ENCODE results near the gene TNPO1. TPM values are rescaled to one million over a fixed set of nuclear protein-coding genes. Genes with fewer than 3 reads are reported as not detected.

TNPO1 gene
- total RNA-seq, 1 experiment from 2014 or later: 148 TPM

DNA sequence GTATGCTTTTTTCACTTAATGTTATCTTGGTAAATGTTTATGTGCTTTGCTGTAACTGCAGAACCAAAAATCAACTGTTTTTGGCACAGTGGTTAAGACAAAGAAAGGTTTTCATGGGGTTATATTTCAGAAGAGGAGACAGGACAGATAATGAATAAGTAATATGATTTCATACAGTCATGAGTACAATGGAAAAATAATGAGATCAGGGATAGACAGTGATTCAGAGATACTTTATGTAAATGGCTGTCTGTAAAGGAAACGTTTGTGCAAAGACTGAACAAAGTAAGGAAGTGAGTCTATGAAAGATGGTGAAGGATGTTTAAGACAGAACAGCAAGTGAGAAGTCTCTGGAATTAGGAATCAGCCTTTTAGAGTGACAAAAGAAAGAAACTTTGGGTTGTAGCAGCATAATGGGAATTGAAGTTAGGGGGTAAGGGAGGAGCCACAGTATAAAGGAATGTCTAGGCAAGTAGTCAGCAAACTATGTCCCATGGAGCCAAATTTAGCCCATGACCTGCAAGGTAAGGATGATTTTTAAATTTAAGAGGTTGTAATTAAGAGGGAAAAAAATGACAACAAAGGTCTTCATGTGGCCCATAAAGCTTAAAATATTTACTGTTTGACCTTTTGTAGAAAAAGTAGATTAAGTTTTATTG, 55.0 kb downstream of the TNPO1 start:
- no peaks in the 10 kb centered on the region for H3K27me3 ChIP-seq (replicated peaks; ENCODE audit: control insufficient read depth, insufficient read depth, low read length)
- H3K4me3 ChIP-seq (ENCODE audit: low read depth, low read length): no peak overlapping the region
- TF ChIP-seq, protein P1, sequence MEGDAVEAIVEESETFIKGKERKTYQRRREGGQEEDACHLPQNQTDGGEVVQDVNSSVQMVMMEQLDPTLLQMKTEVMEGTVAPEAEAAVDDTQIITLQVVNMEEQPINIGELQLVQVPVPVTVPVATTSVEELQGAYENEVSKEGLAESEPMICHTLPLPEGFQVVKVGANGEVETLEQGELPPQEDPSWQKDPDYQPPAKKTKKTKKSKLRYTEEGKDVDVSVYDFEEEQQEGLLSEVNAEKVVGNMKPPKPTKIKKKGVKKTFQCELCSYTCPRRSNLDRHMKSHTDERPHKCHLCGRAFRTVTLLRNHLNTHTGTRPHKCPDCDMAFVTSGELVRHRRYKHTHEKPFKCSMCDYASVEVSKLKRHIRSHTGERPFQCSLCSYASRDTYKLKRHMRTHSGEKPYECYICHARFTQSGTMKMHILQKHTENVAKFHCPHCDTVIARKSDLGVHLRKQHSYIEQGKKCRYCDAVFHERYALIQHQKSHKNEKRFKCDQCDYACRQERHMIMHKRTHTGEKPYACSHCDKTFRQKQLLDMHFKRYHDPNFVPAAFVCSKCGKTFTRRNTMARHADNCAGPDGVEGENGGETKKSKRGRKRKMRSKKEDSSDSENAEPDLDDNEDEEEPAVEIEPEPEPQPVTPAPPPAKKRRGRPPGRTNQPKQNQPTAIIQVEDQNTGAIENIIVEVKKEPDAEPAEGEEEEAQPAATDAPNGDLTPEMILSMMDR (IDR thresholded peaks at IDR 0.05; ENCODE audit: insufficient read depth in 1 of 2, low read depth in 1 of 2, low read length in 1 of 2, severe bottlenecking in 1 of 2, unreplicated experiment in 1 of 2): no peak
- Mint-ChIP-seq H3K9me3 (ENCODE audit: unreplicated experiment) (no peaks in the 10 kb centered on the region), H3K4me1 (ENCODE audit: low read depth, unreplicated experiment) (no peaks in the 10 kb centered on the region), H3K4me3 (ENCODE audit: unreplicated experiment) (no peak overlapping the region), H3K36me3 (ENCODE audit: insufficient read depth, unreplicated experiment) (peaks cover 84% of the 10 kb centered on the region), H3K27ac (ENCODE audit: unreplicated experiment) (no peak overlapping the region), H3K27me3 (ENCODE audit: insufficient read depth, unreplicated experiment) (no peaks in the 10 kb centered on the region)
- H3K9me3 ChIP-seq: no peaks in the 10 kb centered on the region
- no peak for DNase-seq
- H3K36me3 ChIP-seq (ENCODE audit: control insufficient read depth, insufficient read depth, low read length): no peaks in the 10 kb centered on the region; the same call in 1 of the 2 replicates
- CTCF ChIA-PET: no interaction called here
- H3K4me1 ChIP-seq: no peaks in the 10 kb centered on the region
- intact Hi-C loops (cut with micrococcal nuclease; ENCODE audit: unreplicated experiment): no loop called here
- no TSS peak for BruUV-seq (replicated peaks)
- POLR2A ChIA-PET: no interaction called here

DNA sequence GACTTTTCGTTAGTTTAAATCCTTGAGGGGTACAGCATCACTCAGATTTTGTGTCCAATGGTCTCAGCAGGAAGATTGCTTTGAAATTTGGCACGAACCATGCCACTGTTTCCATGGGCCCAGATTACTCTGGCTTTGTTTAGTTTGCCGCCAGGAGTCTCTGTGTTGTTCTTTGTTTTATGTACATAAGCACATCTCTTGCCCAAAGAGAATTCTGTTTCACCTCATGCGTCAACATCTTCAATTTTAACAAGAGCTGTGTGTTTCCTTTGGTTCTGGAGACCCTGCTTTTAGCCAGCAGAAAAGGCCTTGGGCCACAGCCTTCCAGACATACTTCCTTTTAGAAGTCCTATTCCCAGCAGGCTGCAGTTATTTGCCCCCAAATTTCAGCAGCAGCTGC, 62.4 kb downstream of the TNPO1 start:
- Mint-ChIP-seq H3K4me1 (ENCODE audit: low read depth, unreplicated experiment) (no peaks in the 10 kb centered on the region), H3K9me3 (ENCODE audit: unreplicated experiment) (no peaks in the 10 kb centered on the region), H3K27ac (ENCODE audit: unreplicated experiment) (no peak overlapping the region), H3K27me3 (ENCODE audit: insufficient read depth, unreplicated experiment) (no peaks in the 10 kb centered on the region), H3K4me3 (ENCODE audit: unreplicated experiment) (no peak overlapping the region), H3K36me3 (ENCODE audit: insufficient read depth, unreplicated experiment) (peaks cover 89% of the 10 kb centered on the region)
- Histone ChIP-seq H3K36me3 (ENCODE audit: control insufficient read depth, insufficient read depth, low read length) (peaks cover 3% of the 10 kb centered on the region), H3K27me3 (replicated peaks; ENCODE audit: control insufficient read depth, insufficient read depth, low read length) (no peaks in the 10 kb centered on the region), H3K4me1 (0 out of 2 replicates have a peak, but pooled peaks cover 3% of the 10 kb centered on the region), H3K9me3 (no peaks in the 10 kb centered on the region), H3K4me3 (ENCODE audit: low read depth, low read length) (no peak overlapping the region)
- no TSS peak for BruUV-seq (replicated peaks)
- CTCF ChIA-PET: no interaction called here
- intact Hi-C loops (cut with micrococcal nuclease; ENCODE audit: unreplicated experiment): no loop called here
- no peak for DNase-seq
- POLR2A ChIA-PET: no interaction called here
- TF ChIP-seq, protein P1 (IDR thresholded peaks at IDR 0.05; ENCODE audit: insufficient read depth in 1 of 2, low read depth in 1 of 2, low read length in 1 of 2, severe bottlenecking in 1 of 2, unreplicated experiment in 1 of 2): no peak

DNA sequence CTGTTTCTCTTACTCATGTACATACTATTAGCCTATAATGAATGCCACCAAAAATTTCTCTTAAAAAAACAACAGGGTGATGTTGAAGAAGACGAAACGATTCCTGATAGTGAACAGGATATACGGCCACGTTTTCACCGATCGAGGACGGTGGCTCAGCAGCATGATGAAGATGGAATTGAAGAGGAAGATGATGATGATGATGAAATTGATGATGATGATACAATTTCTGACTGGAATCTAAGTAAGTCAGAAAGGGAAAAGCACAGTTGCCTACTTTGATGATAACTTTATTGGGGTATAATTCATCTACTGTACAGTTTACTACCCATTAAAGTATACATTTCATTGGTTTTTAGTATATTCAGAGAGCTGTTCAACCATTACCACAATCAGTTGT, 66.5 kb downstream of the TNPO1 start:
- intact Hi-C loops (cut with micrococcal nuclease; ENCODE audit: unreplicated experiment): no loop called here
- H3K9me3 Mint-ChIP-seq (ENCODE audit: unreplicated experiment): no peaks in the 10 kb centered on the region

More for the DNA sequence above, 66.5 kb downstream of the TNPO1 start:
- no peak overlapping the region for H3K4me3 Mint-ChIP-seq (ENCODE audit: unreplicated experiment)
- TF ChIP-seq, protein P1 (IDR thresholded peaks at IDR 0.05; ENCODE audit: insufficient read depth in 1 of 2, low read depth in 1 of 2, low read length in 1 of 2, severe bottlenecking in 1 of 2, unreplicated experiment in 1 of 2): no peak
- BruUV-seq (replicated peaks): no TSS peak
- Histone ChIP-seq H3K27me3 (replicated peaks; ENCODE audit: control insufficient read depth, insufficient read depth, low read length) (no peaks in the 10 kb centered on the region), H3K36me3 (ENCODE audit: control insufficient read depth, insufficient read depth, low read length) (peaks cover 5% of the 10 kb centered on the region), H3K9me3 (no peaks in the 10 kb centered on the region), H3K4me3 (ENCODE audit: low read depth, low read length) (no peak overlapping the region), H3K4me1 (0 out of 2 replicates have a peak, but pooled peaks cover 3% of the 10 kb centered on the region)
- no peak for DNase-seq
- H3K27me3 Mint-ChIP-seq (ENCODE audit: insufficient read depth, unreplicated experiment): no peaks in the 10 kb centered on the region
- CTCF ChIA-PET: no interaction called here
- H3K36me3 Mint-ChIP-seq (ENCODE audit: insufficient read depth, unreplicated experiment): peaks cover 99% of the 10 kb centered on the region
- POLR2A ChIA-PET: no interaction called here
- no peak overlapping the region for H3K27ac Mint-ChIP-seq (ENCODE audit: unreplicated experiment)
- no peaks in the 10 kb centered on the region for H3K4me1 Mint-ChIP-seq (ENCODE audit: low read depth, unreplicated experiment)
